Parathyroid adenoma (tissue), 2 donors: ENCODE measurements around the gene UTY.

Experiments
- H2AFZ ChIP-seq: fragments of 300-600 bp; sonication (generic); one replicate; pipeline ENCODE4 v1.7.0; 2017; ENCODE audit warnings: antibody characterized with exemption, mild to moderate bottlenecking
- H3K27ac ChIP-seq: fragments of 300-600 bp; sonication (generic); one replicate; pipeline ENCODE4 v1.7.0; 2017
- H3K27me3 ChIP-seq: fragments of 300-600 bp; sonication (generic); one replicate; pipeline ENCODE4 v1.7.0; 2017; ENCODE audit warnings: low read length; ENCODE audit not compliant: control insufficient read depth, insufficient read depth
- H3K36me3 ChIP-seq: fragments of 300-600 bp; sonication (generic); one replicate; pipeline ENCODE4 v1.7.0; 2017; ENCODE audit warnings: low read length; ENCODE audit not compliant: control insufficient read depth, insufficient read depth
- H3K4me1 ChIP-seq: fragments of 300-600 bp; sonication (generic); one replicate; pipeline ENCODE4 v1.7.0; 2017; ENCODE audit warnings: control low read depth
- H3K4me2 ChIP-seq: fragments of 300-600 bp; sonication (generic); one replicate; pipeline ENCODE4 v1.7.0; 2017; ENCODE audit warnings: low read length
- H3K4me3 ChIP-seq: fragments of 300-600 bp; sonication (generic); one replicate; pipeline ENCODE4 v1.7.0; 2017; ENCODE audit warnings: low read depth, low read length
- H3K79me2 ChIP-seq: fragments of 300-600 bp; sonication (generic); one replicate; pipeline ENCODE4 v1.7.0; 2017; ENCODE audit warnings: control low read depth
- H3K9ac ChIP-seq: fragments of 300-600 bp; sonication (generic); one replicate; pipeline ENCODE4 v1.7.0; 2017; ENCODE audit warnings: mild to moderate bottlenecking
- H3K9me3 ChIP-seq: fragments of 300-600 bp; sonication (generic); one replicate; pipeline ENCODE4 v1.7.0; 2017; ENCODE audit warnings: low read length; ENCODE audit not compliant: control insufficient read depth
- TF ChIP-seq, protein P1 (sequence below): fragments of 300-600 bp; sonication (generic); IDR thresholded peaks from one replicate; pipeline ENCODE4 v1.7.0; 2017; ENCODE audit warnings: antibody characterized with exemption, mild to moderate bottlenecking
- donor health status: primary hyperparathyroidism.

Gene UTY

DNA sequence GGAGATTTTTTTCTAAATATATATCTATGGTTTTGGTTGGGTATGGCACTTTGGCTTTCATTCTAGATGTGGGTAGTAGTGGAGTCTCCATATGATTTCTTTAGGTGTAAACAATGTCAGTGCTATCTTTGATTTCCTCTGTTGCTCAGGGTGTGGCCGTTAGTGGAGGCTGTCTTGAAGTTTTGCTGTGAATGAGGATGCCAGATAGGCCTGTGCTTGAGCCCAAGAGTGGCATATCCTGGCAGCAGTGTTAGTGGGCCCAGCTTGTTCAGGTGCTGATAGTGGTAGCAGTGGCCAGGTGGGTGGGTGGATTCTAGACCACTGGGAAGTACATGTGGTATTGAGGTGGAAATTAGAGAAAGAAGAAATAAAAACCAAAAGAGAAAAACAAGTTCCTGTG lies 8.9 kb upstream of the UTY start:
- TF ChIP-seq, protein P1, sequence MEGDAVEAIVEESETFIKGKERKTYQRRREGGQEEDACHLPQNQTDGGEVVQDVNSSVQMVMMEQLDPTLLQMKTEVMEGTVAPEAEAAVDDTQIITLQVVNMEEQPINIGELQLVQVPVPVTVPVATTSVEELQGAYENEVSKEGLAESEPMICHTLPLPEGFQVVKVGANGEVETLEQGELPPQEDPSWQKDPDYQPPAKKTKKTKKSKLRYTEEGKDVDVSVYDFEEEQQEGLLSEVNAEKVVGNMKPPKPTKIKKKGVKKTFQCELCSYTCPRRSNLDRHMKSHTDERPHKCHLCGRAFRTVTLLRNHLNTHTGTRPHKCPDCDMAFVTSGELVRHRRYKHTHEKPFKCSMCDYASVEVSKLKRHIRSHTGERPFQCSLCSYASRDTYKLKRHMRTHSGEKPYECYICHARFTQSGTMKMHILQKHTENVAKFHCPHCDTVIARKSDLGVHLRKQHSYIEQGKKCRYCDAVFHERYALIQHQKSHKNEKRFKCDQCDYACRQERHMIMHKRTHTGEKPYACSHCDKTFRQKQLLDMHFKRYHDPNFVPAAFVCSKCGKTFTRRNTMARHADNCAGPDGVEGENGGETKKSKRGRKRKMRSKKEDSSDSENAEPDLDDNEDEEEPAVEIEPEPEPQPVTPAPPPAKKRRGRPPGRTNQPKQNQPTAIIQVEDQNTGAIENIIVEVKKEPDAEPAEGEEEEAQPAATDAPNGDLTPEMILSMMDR, result no peak
- Histone ChIP-seq H3K4me1 (no peaks in the 10 kb centered on the region), H3K27me3 (no peaks in the 10 kb centered on the region), H3K9ac (no peak overlapping the region), H3K36me3 (no peaks in the 10 kb centered on the region), H3K4me3 (no peak overlapping the region), H3K9me3 (no peaks in the 10 kb centered on the region), H3K27ac (no peak overlapping the region), H2AFZ (no peak overlapping the region), H3K4me2 (no peak overlapping the region), H3K79me2 (no peaks in the 10 kb centered on the region)

DNA sequence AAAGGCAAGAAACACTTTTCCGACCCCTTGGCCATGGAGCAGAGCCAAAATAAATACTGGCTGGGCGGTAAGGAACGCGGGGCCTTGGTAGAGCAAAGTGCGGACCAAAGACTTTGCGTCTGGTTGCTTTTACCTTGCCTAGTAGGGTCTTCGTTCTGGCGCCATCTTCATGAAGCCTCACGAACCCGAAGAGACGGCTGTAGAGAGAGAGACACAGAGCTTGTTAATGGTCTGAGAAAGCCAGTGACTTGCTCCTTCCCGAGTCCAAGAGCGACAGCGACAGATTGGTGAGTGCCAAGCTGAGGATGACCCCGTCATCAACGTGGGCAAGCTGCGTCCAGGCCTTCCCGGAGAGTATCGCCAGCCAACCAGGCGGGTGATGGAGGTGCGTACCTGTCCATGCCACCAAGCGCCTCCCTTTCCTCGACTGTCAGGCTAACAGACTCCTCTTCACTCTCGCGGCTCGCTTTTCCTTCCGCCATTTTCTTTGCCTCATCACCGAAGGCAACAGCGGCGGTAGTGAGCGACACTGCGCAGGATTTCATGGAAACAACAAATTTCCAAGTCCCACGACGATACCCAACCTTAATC lies 617 bp downstream of the UTY start:
- Histone ChIP-seq H3K9me3 (no peaks in the 10 kb centered on the region), H3K4me1 (no peaks in the 10 kb centered on the region), H3K4me2 (peak overlapping the region; percentile 73), H3K27me3 (no peaks in the 10 kb centered on the region), H3K79me2 (no peaks in the 10 kb centered on the region), H3K9ac (no peak overlapping the region), H3K27ac (peak overlapping the region; percentile 51), H2AFZ (no peak overlapping the region), H3K4me3 (peak overlapping the region; percentile 95), H3K36me3 (no peaks in the 10 kb centered on the region)
- TF ChIP-seq, protein P1, result no peak

DNA sequence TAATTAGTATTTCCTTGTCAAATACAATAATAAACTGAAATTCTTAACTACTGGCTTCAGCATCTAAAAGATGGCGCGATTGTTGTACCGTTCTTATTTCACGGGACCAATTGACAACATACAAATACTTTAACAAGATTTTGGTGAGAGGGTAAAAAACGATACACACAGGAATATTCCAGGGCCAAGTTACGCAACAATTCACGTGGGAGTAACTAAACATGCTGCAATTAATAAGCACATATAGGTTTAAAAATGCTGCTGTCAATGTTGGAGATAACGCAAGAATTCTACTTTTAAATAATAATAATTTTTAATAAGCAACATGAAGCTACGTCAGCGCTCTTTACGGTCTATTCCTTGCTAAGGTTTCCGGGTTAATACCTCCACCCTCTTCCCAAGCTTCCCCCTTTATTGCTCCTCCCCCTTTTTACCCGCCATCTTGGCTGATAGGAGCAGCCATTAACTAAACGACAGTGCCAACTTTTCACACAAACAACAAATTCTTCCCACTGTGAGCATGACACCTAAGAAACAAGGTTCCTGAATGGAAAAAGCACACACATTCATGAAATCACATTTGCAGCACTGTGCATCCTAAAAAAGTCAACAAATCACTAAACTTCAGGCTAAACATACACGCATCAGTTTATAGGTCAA lies 1.6 kb downstream of the UTY start:
- no peak overlapping the region for H3K9ac ChIP-seq
- peak overlapping the region; percentile 73 for H3K4me2 ChIP-seq
- H3K4me1 ChIP-seq, result no peaks in the 10 kb centered on the region
- no peak overlapping the region for H2AFZ ChIP-seq
- TF ChIP-seq, protein P1, result no peak
- H3K4me3 ChIP-seq, result peak overlapping the region; percentile 95
- H3K9me3 ChIP-seq, result no peaks in the 10 kb centered on the region
- H3K27me3 ChIP-seq, result no peaks in the 10 kb centered on the region
- H3K79me2 ChIP-seq, result no peaks in the 10 kb centered on the region
- no peaks in the 10 kb centered on the region for H3K36me3 ChIP-seq
- H3K27ac ChIP-seq, result peak overlapping the region; percentile 51

DNA sequence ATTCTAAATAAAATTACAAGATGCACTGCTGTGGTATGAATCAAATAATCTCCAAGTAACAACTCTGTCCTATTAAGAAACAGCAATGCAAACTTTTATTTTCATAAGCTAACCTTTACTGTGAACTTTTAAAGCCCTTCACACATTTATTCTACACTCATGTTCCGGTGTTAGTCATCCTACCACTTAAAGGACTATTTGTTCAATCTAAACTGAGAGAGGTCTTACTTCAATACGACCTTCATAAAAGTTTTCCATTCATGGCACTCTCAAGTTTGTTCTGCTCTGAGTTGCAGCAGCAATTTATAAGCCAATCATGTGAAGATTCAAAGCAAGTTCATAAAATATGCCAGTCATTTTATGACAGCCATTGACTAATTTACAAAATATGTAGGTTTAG lies 4.8 kb downstream of the UTY start:
- H3K36me3 ChIP-seq, result no peaks in the 10 kb centered on the region
- TF ChIP-seq, protein P1, result no peak
- H3K27ac ChIP-seq, result no peak overlapping the region
- no peak overlapping the region for H3K9ac ChIP-seq
- H3K4me2 ChIP-seq, result no peak overlapping the region
- H3K4me3 ChIP-seq, result no peak overlapping the region
- H3K27me3 ChIP-seq, result no peaks in the 10 kb centered on the region
- no peaks in the 10 kb centered on the region for H3K4me1 ChIP-seq
- no peaks in the 10 kb centered on the region for H3K9me3 ChIP-seq
- H3K79me2 ChIP-seq, result no peaks in the 10 kb centered on the region
- H2AFZ ChIP-seq, result no peak overlapping the region

DNA sequence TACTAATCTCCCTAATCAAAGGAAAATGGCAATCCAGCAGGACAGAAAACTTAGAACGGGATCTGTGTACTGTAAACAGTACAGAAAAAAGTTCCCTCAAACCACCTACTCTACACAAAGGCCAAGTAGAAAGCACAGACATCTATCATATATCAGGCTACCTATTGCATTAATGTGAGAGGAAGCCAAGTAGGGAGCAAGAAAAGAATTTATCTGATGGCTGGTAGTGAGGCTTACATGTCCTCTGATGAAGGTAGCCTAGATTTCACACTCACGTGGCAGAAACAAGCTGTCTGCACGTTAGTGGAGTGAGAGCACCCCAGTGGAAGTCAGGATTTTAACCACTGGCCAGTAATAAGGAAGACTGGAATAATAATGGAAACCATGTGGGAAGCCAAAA lies 28.3 kb downstream of the UTY start:
- Histone ChIP-seq H3K36me3 (no peaks in the 10 kb centered on the region), H3K9ac (no peak overlapping the region), H3K4me1 (no peaks in the 10 kb centered on the region), H2AFZ (no peak overlapping the region), H3K27me3 (no peaks in the 10 kb centered on the region), H3K79me2 (no peaks in the 10 kb centered on the region), H3K4me3 (no peak overlapping the region), H3K4me2 (no peak overlapping the region), H3K9me3 (no peaks in the 10 kb centered on the region), H3K27ac (no peak overlapping the region)
- TF ChIP-seq, protein P1, result no peak
